H1 (cell line): ENCODE measurements around the gene CYTIP. TPM values are rescaled to one million over a fixed set of nuclear protein-coding genes. Genes with fewer than 3 reads are reported as not detected.

Experiments
- CTCF ChIA-PET: fragments of 300-600 bp; sonication (Branson Sonifier 250); formaldehyde crosslinking; loops from one replicate; lab custom pipeline; 2021; ENCODE audit not compliant: partially characterized antibody; lab: Charles Lee
- POLR2A ChIA-PET: fragments of 300-600 bp; sonication (Branson Sonifier 250); formaldehyde crosslinking; loops from one replicate; lab custom pipeline; 2021; ENCODE audit warnings: inconsistent platforms; ENCODE audit not compliant: partially characterized antibody; lab: Charles Lee
- DNase-seq, 2 experiments: peaks; one replicate each; pipeline versions ENCODE4 v3.0.0 to v3.0.0-alpha.2; 2010 to 2022; ENCODE audit warnings: low spot score in 2 of 2, low read depth in 1 of 2, mixed read lengths in 1 of 2
- FAIRE-seq: peaks from 2 replicates; lab custom pipeline; 2011; peaks lifted over from hg19 to GRCh38; lab: Jason Lieb, UNC
- H2AFZ ChIP-seq: 2 replicates; pipeline ENCODE4 v1.8.1; 2012; ENCODE audit warnings: low read length, inconsistent platforms
- H2AK5ac ChIP-seq: 2 replicates; pipeline ENCODE4 v1.6.1; 2013; ENCODE audit warnings: low read depth, low read length
- H2BK120ac ChIP-seq: replicated peaks from 2 replicates; pipeline ENCODE3; 2013; ENCODE audit warnings: low read depth, low read length, inconsistent platforms
- H2BK12ac ChIP-seq: 2 replicates; pipeline ENCODE4 v1.6.1; 2013; ENCODE audit warnings: low read depth, low read length
- H2BK15ac ChIP-seq: 2 replicates; pipeline ENCODE4 v1.6.1; 2013; ENCODE audit warnings: low read length
- H2BK20ac ChIP-seq: 2 replicates; pipeline ENCODE4 v1.6.1; 2013; ENCODE audit warnings: low read length
- H2BK5ac ChIP-seq: 2 replicates; pipeline ENCODE4 v1.6.1; 2013; ENCODE audit warnings: low read depth, low read length
- H3K14ac ChIP-seq: 2 replicates; pipeline ENCODE4 v1.6.1; 2013; ENCODE audit warnings: inconsistent platforms; ENCODE audit not compliant: insufficient read length
- H3K18ac ChIP-seq: 2 replicates; pipeline ENCODE4 v1.6.1; 2013; ENCODE audit warnings: low read length; ENCODE audit errors: extremely low read depth
- H3K23ac ChIP-seq: 2 replicates; pipeline ENCODE4 v1.6.1; 2013; ENCODE audit warnings: inconsistent platforms; ENCODE audit not compliant: insufficient read length
- H3K23me2 ChIP-seq: 2 replicates; pipeline ENCODE4 v1.6.1; 2013; ENCODE audit warnings: low read depth, low read length
- H3K27ac ChIP-seq: 2 replicates; pipeline ENCODE4 v1.6.1; 2011; ENCODE audit warnings: low read depth, low read length, inconsistent platforms
- H3K27me3 ChIP-seq, 4 experiments: replicated peaks in 1 of 4; 1 replicate in 1 of 4; 2 replicates in 3 of 4; pipeline versions ENCODE4 v1.6.1 to v1.8.1; 2011 to 2013; ENCODE audit warnings: low read length in 3 of 4, mild to moderate bottlenecking in 3 of 4, inconsistent platforms in 2 of 4, mixed read lengths in 2 of 4, moderate library complexity in 1 of 4; ENCODE audit not compliant: control insufficient read depth in 3 of 4, insufficient read depth in 3 of 4; ENCODE audit errors: extremely low read depth in 1 of 4
- H3K36me3 ChIP-seq, 4 experiments: 2 replicates each; pipeline versions ENCODE4 v1.6.1 to v1.8.1; 2011 to 2013; ENCODE audit warnings: mild to moderate bottlenecking in 4 of 4, low read length in 3 of 4, moderate library complexity in 2 of 4, control low read depth in 1 of 4, inconsistent platforms in 1 of 4; ENCODE audit not compliant: insufficient read depth in 4 of 4, control insufficient read depth in 2 of 4
- H3K4ac ChIP-seq: replicated peaks from 2 replicates; pipeline ENCODE3; 2013; ENCODE audit warnings: low read length, low read depth, mixed read lengths, inconsistent platforms; ENCODE audit not compliant: insufficient read length
- H3K4me1 ChIP-seq, 4 experiments: replicated peaks in 1 of 4; 1 replicate in 1 of 4; 2 replicates in 3 of 4; pipeline versions ENCODE4 v1.6.1 to v1.8.1; 2011 to 2013; ENCODE audit warnings: low read length in 3 of 4, inconsistent platforms in 2 of 4, mixed read lengths in 1 of 4; ENCODE audit not compliant: insufficient read depth in 4 of 4, control insufficient read depth in 3 of 4
- H3K4me2 ChIP-seq, 2 experiments: 2 replicates each; pipeline versions ENCODE4 v1.6.1 to v1.8.1; 2011 to 2013; ENCODE audit warnings: low read depth in 2 of 2, low read length in 2 of 2, control low read depth in 1 of 2, inconsistent platforms in 1 of 2, mild to moderate bottlenecking in 1 of 2; ENCODE audit not compliant: insufficient read depth in 1 of 2
- H3K4me3 ChIP-seq, 4 experiments: fragments of 200-600, 300-600 bp in 1 of 4; sonication (generic), shearing (Covaris generic), sonication (Bioruptor Twin) in 1 of 4; 2 replicates each; pipeline versions ENCODE4 v1.5.1 to v1.8.1; 2011 to 2016; ENCODE audit warnings: low read length in 4 of 4, low read depth in 3 of 4, control low read depth in 2 of 4, inconsistent platforms in 2 of 4, mild to moderate bottlenecking in 2 of 4, mixed read lengths in 1 of 4, moderate library complexity in 1 of 4; ENCODE audit not compliant: insufficient read depth in 2 of 4; ENCODE audit errors: extremely low read depth in 1 of 4
- H3K56ac ChIP-seq: replicated peaks from 2 replicates; pipeline ENCODE3; 2013; ENCODE audit warnings: low read depth, mild to moderate bottlenecking, mixed read lengths, low read length, inconsistent platforms; ENCODE audit not compliant: insufficient read length
- H3K79me1 ChIP-seq: 2 replicates; pipeline ENCODE4 v1.6.1; 2013; ENCODE audit warnings: low read depth, low read length, control low read depth
- H3K79me2 ChIP-seq, 2 experiments: 2 replicates each; pipeline versions ENCODE4 v1.6.1 to v1.8.1; 2012 to 2013; ENCODE audit warnings: low read length in 2 of 2, mild to moderate bottlenecking in 2 of 2, inconsistent platforms in 1 of 2; ENCODE audit not compliant: insufficient read depth in 2 of 2, control insufficient read depth in 1 of 2
- H3K9ac ChIP-seq, 4 experiments: replicated peaks in 1 of 4; 1 replicate in 1 of 4; 2 replicates in 3 of 4; pipeline versions ENCODE4 v1.6.1 to v1.8.1; 2011 to 2013; ENCODE audit warnings: low read depth in 3 of 4, low read length in 3 of 4, control low read depth in 2 of 4, mild to moderate bottlenecking in 2 of 4, moderate library complexity in 2 of 4, inconsistent platforms in 1 of 4; ENCODE audit errors: extremely low read depth in 1 of 4
- H3K9me3 ChIP-seq, 2 experiments: 2 replicates each; pipeline versions ENCODE4 v1.6.1 to v1.8.1; 2012 to 2013; ENCODE audit warnings: mild to moderate bottlenecking in 2 of 2, moderate library complexity in 2 of 2, control low read depth in 1 of 2, inconsistent platforms in 1 of 2, low read depth in 1 of 2, low read length in 1 of 2, mixed read lengths in 1 of 2; ENCODE audit not compliant: insufficient read depth in 2 of 2
- H4K20me1 ChIP-seq, 2 experiments: replicated peaks in 1 of 2; 2 replicates each; pipeline versions ENCODE3 to v1.8.1; 2011 to 2013; ENCODE audit warnings: inconsistent platforms in 2 of 2, low read length in 2 of 2, mild to moderate bottlenecking in 1 of 2; ENCODE audit not compliant: insufficient read depth in 2 of 2, control insufficient read depth in 1 of 2
- H4K5ac ChIP-seq: 2 replicates; pipeline ENCODE4 v1.6.1; 2013; ENCODE audit warnings: low read length, low read depth, mixed read lengths, inconsistent platforms; ENCODE audit not compliant: insufficient read length
- H4K8ac ChIP-seq: 2 replicates; pipeline ENCODE4 v1.8.0; 2013; ENCODE audit warnings: mild to moderate bottlenecking, moderate library complexity, low read length, inconsistent platforms; ENCODE audit not compliant: insufficient read depth; ENCODE audit errors: extremely low read depth
- H4K91ac ChIP-seq: replicated peaks from 2 replicates; pipeline ENCODE3; 2013; ENCODE audit warnings: low read length, mixed read lengths, inconsistent platforms; ENCODE audit not compliant: insufficient read length
- WGBS, 2 experiments: shearing (Covaris generic) in 1 of 2; methylation state at CpG; one replicate each; pipeline versions ENCODE4 v1.1.6 to v1.1.7; 2013 to 2015; ENCODE audit warnings: low lambda C conversion rate in 2 of 2, mixed read lengths in 2 of 2, inconsistent platforms in 1 of 2, low coverage in 1 of 2, missing lambda C conversion rate in 1 of 2; ENCODE audit not compliant: insufficient replicate concordance in 2 of 2, insufficient coverage in 1 of 2, insufficient read length in 1 of 2; ENCODE audit errors: extremely low coverage in 1 of 2, missing lambda C conversion rate in 1 of 2; 5-methylcytosine and 5-hydroxymethylcytosine counted together
- polyA plus RNA-seq, 7 experiments: library from polyadenylated mRNA; depleted of rRNA in 3 of 7; stranded (reverse) in 5 of 7; unstranded in 2 of 7; fragments of >200 nt in 5 of 7; fragments of 200-250 nt in 2 of 7; gene quantifications; 1 replicate in 5 of 7; 2 replicates in 1 of 7; 4 replicates in 1 of 7; pipeline versions ENCODE4 v1.2.1 to v1.2.3, GENCODE V29; 2011 to 2013; ENCODE audit warnings: missing spikeins in 2 of 7, mixed read lengths in 2 of 7
- total RNA-seq: library from RNA; stranded (reverse); fragmentation: NEBNext Ultra II Directional; extraction: Animal tissue kit (Norgen Biotek cat#: 25700); gene quantifications from 2 replicates; pipeline ENCODE4 v1.2.1, GENCODE V29; 2021

The CYTIP gene
- total and polyA plus RNA-seq, 2 of the 8 experiments (the other 6 are each of a cell fraction or from before 2014, with no cell fraction given), result 0.12 TPM; not detected in 1

- Histone ChIP-seq H3K27ac (no peak overlapping the region), H2BK120ac (no peak overlapping the region), H3K9ac (no peak overlapping the region), H4K91ac (no peak overlapping the region), H2BK12ac (no peak overlapping the region), H4K20me1 (no peaks in the 10 kb centered on the region), H3K14ac (no peak overlapping the region), H3K56ac (no peak overlapping the region), H2AFZ (no peak overlapping the region), H4K5ac (no peak overlapping the region), H3K36me3 (no peaks in the 10 kb centered on the region), H2BK20ac (no peak overlapping the region), H3K4me2 (no peak overlapping the region), H3K23me2 (no peaks in the 10 kb centered on the region; the same call in 1 of the 2 replicates), H3K9me3 (no peaks in the 10 kb centered on the region), H3K79me1 (no peaks in the 10 kb centered on the region), H3K23ac (no peak overlapping the region), H2BK5ac (no peak overlapping the region), H3K27me3 (no peaks in the 10 kb centered on the region), H2AK5ac (no peak overlapping the region), H3K79me2 (no peaks in the 10 kb centered on the region), H3K18ac (no peak overlapping the region), H4K8ac (no peak overlapping the region), H3K4me3 (no peak overlapping the region), H3K4ac (no peak overlapping the region), H3K4me1 (no peaks in the 10 kb centered on the region), H2BK15ac (no peak overlapping the region)
- CTCF ChIA-PET, result interaction anchor here (0.9 to 2.7 kb wide), 6 partner anchors 13 to 139 kb away, joined by 3 to 8 read pairs (median 4); no protein-coding TSS in a partner anchor
- DNase-seq (no peak), FAIRE-seq (no peak)
- WGBS, 2 experiments, result 84% methylated on average over 5 of the region's 5 CpGs; no CpG with 5 or more reads in 1 of the 2 experiments
- POLR2A ChIA-PET, result no interaction called here
Observed at GRCh38 chr2:157440404-157441071, 3.4 kb downstream of the CYTIP start.
